LNCAP (cell line): ENCODE measurements around the gene COL8A1.

Source experiments
- TF ChIP-seq, protein P1 (sequence below): fragments of 450-650 bp; IDR thresholded peaks from 2 replicates; pipeline ENCODE4 v1.5.1; 2017; ENCODE audit warnings: mild to moderate bottlenecking

Gene COL8A1

DNA sequence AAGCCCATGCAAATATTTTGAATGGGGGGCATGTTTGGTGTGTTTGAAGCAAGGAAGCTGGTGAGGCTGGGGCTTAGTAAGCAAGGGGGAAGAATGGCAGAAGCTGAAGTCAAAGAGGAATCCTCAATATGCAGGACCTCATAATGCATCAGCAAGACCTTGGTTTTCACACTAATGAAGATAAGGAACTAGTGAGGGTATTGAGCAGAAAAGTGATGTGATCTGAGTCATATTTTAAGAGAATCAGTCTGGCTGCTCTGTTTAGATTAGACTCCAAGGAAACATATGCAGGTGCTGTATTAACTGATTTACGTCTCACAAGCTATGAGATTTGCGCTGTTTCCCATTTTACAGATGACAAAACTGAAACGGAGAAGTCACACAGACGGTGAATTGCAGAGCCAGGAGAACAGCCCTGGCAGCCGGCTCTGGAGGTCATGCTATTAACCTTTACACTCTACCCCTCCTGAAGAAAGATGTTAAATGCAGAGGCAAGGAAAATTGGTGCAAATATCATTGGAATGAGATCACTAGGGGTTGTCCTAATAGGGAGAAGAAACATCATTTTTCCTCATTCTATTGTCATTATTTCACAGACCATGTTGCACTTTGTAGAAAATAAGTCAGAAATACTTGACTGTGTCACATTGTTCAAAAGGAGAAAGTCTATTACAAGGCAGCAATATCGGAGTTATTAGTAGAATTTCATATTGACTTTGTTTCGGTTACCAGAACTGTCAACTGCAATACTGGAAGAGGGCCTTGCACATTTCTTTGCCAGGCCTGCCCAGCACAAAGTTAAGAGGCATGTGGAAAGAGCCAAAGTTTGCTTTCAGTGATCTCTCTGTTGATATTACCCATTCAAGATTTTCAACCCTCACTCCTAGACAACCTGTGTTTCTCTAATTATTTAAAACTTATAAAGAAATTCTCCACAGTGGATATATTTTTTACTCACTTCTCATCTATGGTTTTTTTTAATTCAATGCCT is 64.9 kb downstream of the COL8A1 start:
- TF ChIP-seq, protein P1, sequence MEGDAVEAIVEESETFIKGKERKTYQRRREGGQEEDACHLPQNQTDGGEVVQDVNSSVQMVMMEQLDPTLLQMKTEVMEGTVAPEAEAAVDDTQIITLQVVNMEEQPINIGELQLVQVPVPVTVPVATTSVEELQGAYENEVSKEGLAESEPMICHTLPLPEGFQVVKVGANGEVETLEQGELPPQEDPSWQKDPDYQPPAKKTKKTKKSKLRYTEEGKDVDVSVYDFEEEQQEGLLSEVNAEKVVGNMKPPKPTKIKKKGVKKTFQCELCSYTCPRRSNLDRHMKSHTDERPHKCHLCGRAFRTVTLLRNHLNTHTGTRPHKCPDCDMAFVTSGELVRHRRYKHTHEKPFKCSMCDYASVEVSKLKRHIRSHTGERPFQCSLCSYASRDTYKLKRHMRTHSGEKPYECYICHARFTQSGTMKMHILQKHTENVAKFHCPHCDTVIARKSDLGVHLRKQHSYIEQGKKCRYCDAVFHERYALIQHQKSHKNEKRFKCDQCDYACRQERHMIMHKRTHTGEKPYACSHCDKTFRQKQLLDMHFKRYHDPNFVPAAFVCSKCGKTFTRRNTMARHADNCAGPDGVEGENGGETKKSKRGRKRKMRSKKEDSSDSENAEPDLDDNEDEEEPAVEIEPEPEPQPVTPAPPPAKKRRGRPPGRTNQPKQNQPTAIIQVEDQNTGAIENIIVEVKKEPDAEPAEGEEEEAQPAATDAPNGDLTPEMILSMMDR, result no peak

DNA sequence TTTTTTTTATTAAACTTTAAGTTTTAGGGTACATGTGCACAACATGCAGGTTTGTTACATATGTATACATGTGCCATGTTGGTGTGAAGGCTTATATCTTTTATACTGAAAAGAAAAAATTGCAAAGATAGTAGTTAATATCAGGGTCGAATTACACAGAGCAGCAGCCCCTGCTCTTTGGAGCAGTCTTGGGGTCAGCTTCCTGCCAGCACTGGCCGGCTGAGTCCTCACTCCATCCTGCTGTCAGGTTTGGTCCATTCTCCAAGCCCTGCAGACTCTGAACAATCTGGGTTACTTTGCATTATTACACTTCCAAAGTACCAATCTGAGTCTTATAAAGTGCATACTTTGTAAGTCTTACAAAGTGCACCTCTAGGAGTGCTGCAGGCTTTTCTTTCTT is 66.0 kb downstream of the COL8A1 start:
- TF ChIP-seq, protein P1, result no peak

DNA sequence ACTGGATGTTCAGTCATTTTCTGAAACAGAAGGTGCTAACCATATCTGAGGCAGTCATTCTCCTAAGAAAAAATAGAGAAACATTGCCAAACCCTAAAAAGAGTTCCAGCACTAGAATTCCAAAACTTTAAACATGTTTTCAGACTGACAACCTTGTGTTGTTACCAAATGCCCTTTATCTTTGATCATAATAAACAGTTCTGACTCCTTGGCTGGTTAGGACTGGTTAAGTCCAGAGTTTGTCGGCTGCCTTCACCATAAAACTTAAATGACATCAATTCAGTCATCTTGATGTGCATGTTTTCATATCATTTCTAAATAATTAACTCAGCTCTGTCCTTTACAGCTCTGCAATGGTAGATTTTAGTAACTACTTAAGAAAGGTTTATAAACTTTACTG is 68.0 kb downstream of the COL8A1 start:
- TF ChIP-seq, protein P1, result no peak

DNA sequence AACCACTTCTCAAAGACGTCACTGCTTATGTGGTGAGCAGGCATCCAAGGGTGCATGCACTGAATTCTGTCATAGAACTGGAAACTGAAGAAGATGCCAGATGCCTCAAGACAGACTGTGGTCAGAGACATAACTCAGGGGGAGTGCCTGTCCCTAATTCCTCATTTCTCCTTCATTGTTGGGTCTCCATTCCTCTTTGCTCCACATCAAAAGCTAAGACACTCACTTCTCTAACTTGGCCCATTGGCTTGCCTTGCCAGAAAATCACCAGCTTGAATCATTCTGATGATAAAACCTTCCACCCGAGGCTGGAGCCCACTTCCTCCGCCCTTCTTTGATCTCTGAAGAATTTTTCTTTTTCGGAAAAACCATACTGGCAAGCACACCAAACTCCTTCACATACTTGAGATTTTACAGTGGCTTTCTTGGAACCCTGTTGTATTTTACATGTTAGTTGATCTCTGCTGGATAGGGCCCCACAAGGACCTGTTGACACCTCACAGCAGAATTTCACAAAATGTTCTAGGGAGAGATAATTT is 69.9 kb downstream of the COL8A1 start:
- TF ChIP-seq, protein P1, result no peak

DNA sequence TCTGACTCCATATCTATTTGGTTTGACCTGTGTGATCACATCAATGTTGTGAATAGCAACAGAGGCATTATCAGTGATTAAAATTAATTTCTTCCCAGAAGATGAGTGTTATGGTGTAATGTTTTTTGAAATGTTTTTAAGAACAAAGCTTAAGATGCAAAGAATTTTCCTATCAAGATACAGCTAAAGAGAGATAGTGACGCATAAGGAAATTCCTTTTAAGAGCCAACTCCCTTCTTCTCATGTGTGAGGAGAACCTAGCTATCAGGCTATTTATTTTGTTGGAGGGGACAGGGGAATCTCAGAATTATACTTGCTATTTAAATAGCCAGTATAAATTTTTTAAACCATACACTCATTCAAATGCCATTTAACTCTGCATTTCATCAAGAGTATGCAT is 71.3 kb downstream of the COL8A1 start:
- TF ChIP-seq, protein P1, result no peak

DNA sequence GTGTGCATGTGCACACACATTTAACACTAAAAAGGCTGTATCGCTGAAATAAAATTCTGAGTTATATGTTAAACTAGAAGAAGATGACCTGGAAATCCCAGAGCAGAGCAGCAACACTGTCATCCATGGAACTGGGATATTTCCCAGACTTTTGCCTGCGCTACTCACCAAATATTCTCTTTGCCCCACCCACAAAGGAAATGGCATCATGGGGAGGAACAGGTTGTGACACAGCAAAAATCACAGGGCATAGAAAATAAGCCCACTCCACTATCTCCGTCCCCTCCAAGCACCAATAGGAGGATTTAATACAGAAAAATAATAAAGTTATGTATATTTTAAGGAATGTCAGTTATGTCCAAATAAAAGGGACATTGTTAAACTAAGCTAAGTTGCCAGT is 71.7 kb downstream of the COL8A1 start:
- TF ChIP-seq, protein P1, result no peak

DNA sequence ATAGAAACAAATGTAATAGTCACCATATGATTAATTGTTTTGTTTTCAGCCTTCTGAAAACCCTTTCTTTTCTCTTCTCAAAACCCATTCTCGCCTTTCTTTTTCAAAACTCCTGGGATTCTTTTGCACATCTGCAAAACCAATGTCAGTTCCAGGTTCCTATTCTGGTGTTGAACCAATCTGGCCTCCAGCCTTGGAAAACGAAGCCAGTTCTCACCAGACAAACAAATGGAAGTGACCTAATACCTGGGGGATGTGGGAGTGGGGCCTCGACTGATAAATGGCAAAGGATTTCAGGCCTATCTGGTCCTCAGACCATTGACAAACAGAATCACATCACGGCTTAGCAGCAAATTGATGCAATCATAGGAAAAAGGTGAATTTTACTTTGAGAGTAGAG is 73.0 kb downstream of the COL8A1 start:
- TF ChIP-seq, protein P1, result no peak
